Ishikawa (cell line): ENCODE results near the gene ABCG2.

Source experiments
- CEBPB ChIP-seq: IDR thresholded peaks from 2 replicates; pipeline ENCODE4 v1.6.1; 2012
- CREB1 ChIP-seq: IDR thresholded peaks from 2 replicates; pipeline ENCODE4 v1.6.1; 2012; ENCODE audit warnings: low read depth
- EGR1 ChIP-seq: IDR thresholded peaks from 2 replicates; pipeline ENCODE4 v1.6.1; 2012
- EP300 ChIP-seq: IDR thresholded peaks from 2 replicates; pipeline ENCODE4 v1.6.1; 2012; ENCODE audit warnings: borderline replicate concordance
- FOXM1 ChIP-seq: IDR thresholded peaks from 2 replicates; pipeline ENCODE4 v1.6.1; 2012; ENCODE audit warnings: low read depth, borderline replicate concordance
- MAX ChIP-seq: IDR thresholded peaks from 2 replicates; pipeline ENCODE4 v1.6.1; 2012
- NFIC ChIP-seq: IDR thresholded peaks from 2 replicates; pipeline ENCODE4 v1.6.1; 2012
- RAD21 ChIP-seq: IDR thresholded peaks from 2 replicates; pipeline ENCODE4 v1.6.1; 2012; ENCODE audit warnings: low read depth
- REST ChIP-seq: IDR thresholded peaks from 2 replicates; pipeline ENCODE4 v1.6.1; 2012; ENCODE audit warnings: low read depth, mild to moderate bottlenecking
- TAF1 ChIP-seq: IDR thresholded peaks from 2 replicates; pipeline ENCODE4 v1.6.1; 2012; ENCODE audit warnings: low read depth, mild to moderate bottlenecking
- TCF12 ChIP-seq: IDR thresholded peaks from 2 replicates; pipeline ENCODE4 v1.6.1; 2012; ENCODE audit warnings: low read depth
- TEAD4 ChIP-seq: IDR thresholded peaks from 2 replicates; pipeline ENCODE4 v1.6.1; 2012
- YY1 ChIP-seq: IDR thresholded peaks from 2 replicates; pipeline ENCODE4 v1.6.1; 2012; ENCODE audit warnings: low read depth
- ZBTB7A ChIP-seq: IDR thresholded peaks from 2 replicates; pipeline ENCODE4 v1.6.1; 2012; ENCODE audit warnings: low read depth
- TF ChIP-seq, protein P1 (sequence below): IDR thresholded peaks from 2 replicates; pipeline ENCODE4 v1.6.1; 2012

Gene ABCG2

DNA sequence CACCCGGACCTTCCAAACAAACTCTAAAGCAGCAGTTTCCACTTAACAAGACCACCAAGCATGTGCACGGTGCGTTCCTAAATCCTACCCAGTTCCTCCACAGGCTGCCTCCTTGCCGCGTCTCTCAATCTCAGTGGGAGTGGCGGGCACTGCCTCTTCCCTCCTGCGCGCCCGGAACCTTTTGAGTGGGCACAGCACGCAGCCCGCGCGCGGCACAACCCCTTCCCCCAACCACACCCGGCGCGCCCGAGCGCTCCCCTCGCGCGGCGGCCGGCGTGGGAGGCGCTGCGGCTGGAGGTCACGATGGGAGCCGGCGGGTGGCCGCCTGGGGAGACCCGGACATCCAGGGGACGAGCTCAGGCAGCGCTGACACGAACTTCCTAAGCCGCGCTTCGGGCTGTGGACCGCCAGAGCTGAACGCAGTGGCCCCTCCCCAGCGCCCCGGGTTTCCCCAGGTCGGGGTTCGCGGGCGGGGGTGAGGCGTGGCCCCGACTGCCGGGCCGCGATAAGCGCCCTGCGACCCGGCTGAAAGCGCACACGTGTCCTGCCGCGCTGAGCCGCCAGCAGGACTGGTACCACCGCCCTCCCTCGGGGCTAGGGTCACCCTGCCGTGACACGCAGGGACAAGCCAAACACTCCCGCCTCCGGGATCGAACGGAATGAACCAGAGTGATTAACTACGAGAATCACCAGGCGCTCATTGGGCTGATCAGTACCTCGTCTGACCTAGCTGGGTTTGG is at the start of gene ABCG2:
ABCG2 (minus strand) TSS at position 151 of the 740 bp plus-strand sequence. CDS start 18,644 bp downstream, outside the sequence.
- TF ChIP-seq NFIC (no peak), ZBTB7A (0 out of 2 replicates have a peak, but pooled peaks have one; percentile 38), EP300 (no peak), YY1 (no peak), FOXM1 (no peak), CEBPB (no peak), TCF12 (no peak), EGR1 (no peak), CREB1 (no peak), RAD21 (no peak), TAF1 (no peak), MAX (peak; percentile 65; the same call in 1 of the 2 replicates), TEAD4 (no peak), REST (no peak)
- TF ChIP-seq, protein P1, sequence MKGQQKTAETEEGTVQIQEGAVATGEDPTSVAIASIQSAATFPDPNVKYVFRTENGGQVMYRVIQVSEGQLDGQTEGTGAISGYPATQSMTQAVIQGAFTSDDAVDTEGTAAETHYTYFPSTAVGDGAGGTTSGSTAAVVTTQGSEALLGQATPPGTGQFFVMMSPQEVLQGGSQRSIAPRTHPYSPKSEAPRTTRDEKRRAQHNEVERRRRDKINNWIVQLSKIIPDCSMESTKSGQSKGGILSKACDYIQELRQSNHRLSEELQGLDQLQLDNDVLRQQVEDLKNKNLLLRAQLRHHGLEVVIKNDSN, result peak; percentile 39; the same call in 1 of the 2 replicates

GRCh38 chr4:88208156-88208555 is 49.7 kb upstream of the ABCG2 start:
- TF ChIP-seq YY1, result no peak
- TF ChIP-seq CREB1, result no peak
- TF ChIP-seq CEBPB, result no peak
- no peak for TF ChIP-seq EP300
- TF ChIP-seq ZBTB7A, result no peak
- no peak for TF ChIP-seq TEAD4
- TF ChIP-seq TCF12, result no peak
- TF ChIP-seq MAX, result no peak
- no peak for TF ChIP-seq EGR1
- TF ChIP-seq RAD21, result no peak
- TF ChIP-seq, protein P1, result no peak
- TF ChIP-seq FOXM1, result no peak
- TF ChIP-seq REST, result no peak
- no peak for TF ChIP-seq NFIC
- TF ChIP-seq TAF1, result no peak

GRCh38 chr4:88207171-88207570 is 48.7 kb upstream of the ABCG2 start:
- TF ChIP-seq EP300 (no peak), FOXM1 (no peak), RAD21 (no peak), TEAD4 (no peak), MAX (no peak)

DNA sequence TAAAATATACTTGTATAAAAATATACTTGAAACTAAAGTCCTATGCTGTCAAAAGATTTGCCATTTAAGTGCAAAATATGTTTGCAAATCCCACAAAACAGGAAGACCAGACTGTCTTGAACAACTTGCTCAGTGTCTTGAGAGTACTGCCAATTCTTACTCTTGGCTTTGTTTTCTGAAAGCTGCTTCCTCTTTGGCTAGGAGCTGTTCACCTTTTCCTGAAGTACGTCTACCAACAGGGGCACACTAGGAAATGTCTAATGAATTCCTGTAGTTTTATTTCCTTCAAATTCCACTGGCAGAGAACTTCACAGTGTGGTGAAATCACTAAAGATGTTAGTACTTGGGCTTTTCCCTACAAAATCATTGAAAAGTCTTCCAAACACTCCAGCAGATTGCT is 46.4 kb upstream of the ABCG2 start:
- no peak for TF ChIP-seq RAD21
- TF ChIP-seq CEBPB, result no peak
- TF ChIP-seq TAF1, result no peak
- TF ChIP-seq TCF12, result no peak
- no peak for TF ChIP-seq YY1
- TF ChIP-seq EP300, result no peak
- TF ChIP-seq REST, result no peak
- TF ChIP-seq, protein P1, result no peak
- TF ChIP-seq FOXM1, result no peak
- no peak for TF ChIP-seq MAX
- TF ChIP-seq NFIC, result no peak
- TF ChIP-seq TEAD4, result no peak
